IPS-20b (cell line): Measurements from ENCODE around the gene POU2F1.

ENCODE experiments used
- H3K27ac ChIP-seq: one replicate; pipeline ENCODE4 v1.5.1; 2013; ENCODE audit warnings: low read length
- H3K27me3 ChIP-seq: 2 replicates; pipeline ENCODE4 v1.6.1; 2013; ENCODE audit warnings: mild to moderate bottlenecking, low read length, inconsistent platforms; ENCODE audit not compliant: insufficient read depth
- H3K36me3 ChIP-seq: 2 replicates; pipeline ENCODE4 v1.6.1; 2013; ENCODE audit warnings: low read depth, mild to moderate bottlenecking, inconsistent platforms, low read length, moderate library complexity; ENCODE audit not compliant: insufficient read depth
- H3K4me1 ChIP-seq: 2 replicates; pipeline ENCODE4 v1.6.1; 2013; ENCODE audit warnings: mild to moderate bottlenecking, control low read depth, inconsistent platforms, low read length, moderate library complexity; ENCODE audit not compliant: insufficient read depth
- H3K4me3 ChIP-seq: 2 replicates; pipeline ENCODE4 v1.5.1; 2013; ENCODE audit warnings: mild to moderate bottlenecking, low read length, inconsistent platforms
- H3K9ac ChIP-seq: 2 replicates; pipeline ENCODE4 v1.6.1; 2013; ENCODE audit warnings: low read depth, mild to moderate bottlenecking, inconsistent platforms, low read length, moderate library complexity
- H3K9me3 ChIP-seq: 2 replicates; pipeline ENCODE4 v1.6.1; 2013; ENCODE audit warnings: mild to moderate bottlenecking, low read depth, low read length, inconsistent platforms; ENCODE audit not compliant: insufficient read depth

POU2F1 gene

DNA sequence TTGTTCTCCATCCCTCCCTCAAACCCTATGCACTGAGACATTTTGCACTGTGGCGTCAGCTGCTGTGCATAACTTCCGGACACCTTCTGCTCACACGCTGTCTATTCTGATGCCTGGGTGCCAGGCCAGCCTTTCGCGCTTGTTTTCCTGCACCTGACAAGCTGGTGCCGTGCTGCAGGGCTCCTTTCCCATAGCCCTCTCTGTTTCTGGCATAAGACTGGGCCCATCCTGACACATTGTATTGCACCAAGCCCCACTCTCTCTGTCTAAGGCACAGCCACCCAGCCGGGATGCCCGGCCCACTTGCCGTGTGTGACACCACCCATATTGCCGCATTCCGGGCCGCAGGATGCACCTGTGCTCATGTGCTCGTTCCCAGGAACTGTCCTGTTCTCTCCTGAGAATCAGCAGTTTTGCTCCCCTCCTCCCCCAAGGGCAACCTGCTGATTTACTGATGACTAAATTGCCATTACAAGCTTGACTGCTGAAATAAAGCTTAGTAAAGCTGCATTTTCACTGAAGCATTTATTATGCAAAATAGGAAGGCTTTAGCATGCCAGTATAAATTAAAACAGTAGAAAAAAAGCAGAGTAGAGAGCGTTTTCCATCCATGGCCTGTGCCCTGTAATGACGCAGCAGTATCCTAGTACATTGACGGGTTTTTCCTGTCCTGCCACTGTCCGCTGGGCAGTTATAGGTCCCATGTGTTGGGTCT is 209.6 kb downstream of the POU2F1 start:
- peak overlapping the region; percentile 3; the same call in 1 of the 2 replicates for H3K4me3 ChIP-seq
- H3K4me1 ChIP-seq: peaks cover 40% of the 10 kb centered on the region
- no peaks in the 10 kb centered on the region for H3K27me3 ChIP-seq
- peak overlapping the region; percentile 7; the same call in 1 of the 2 replicates for H3K9ac ChIP-seq
- no peaks in the 10 kb centered on the region for H3K9me3 ChIP-seq
- no peaks in the 10 kb centered on the region for H3K36me3 ChIP-seq
- no peak overlapping the region for H3K27ac ChIP-seq

- Histone ChIP-seq H3K4me1 (peaks cover 35% of the 10 kb centered on the region), H3K27me3 (no peaks in the 10 kb centered on the region), H3K4me3 (peak overlapping the region; percentile 3; the same call in 1 of the 2 replicates)
Measured at GRCh38 chr1:167430849-167431242, 210.2 kb downstream of the POU2F1 start.

DNA sequence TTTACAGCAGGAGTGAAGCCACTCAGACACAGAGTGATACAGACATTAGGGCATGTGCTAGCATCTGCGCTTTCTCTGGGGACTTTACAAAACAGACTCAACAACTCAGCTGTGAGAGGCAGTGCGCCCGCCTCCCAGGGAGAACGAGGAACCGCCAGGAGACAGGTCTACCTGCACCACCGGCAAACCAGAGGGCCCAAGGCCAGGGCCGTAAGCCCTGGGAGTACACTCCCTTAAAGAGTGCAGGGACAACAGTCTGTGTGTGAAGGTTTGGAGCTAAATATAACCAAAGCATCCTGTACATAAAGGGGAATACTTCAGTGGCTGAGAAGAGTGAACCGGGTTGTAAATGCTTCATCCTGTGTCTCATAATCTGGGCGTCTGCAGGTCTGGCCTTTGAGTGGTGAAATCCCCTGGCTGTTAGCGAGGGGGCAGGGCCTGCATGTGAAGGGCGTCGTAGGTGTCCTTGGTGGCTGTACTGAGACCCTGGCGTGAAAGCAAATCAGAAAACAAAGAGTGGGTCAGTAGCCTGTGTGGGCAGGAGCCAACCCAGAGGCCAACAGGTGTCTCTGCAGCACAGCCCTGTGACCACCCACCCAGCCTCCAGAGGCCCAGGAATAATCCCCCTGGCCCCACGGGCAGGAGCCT is 210.7 kb downstream of the POU2F1 start:
- Histone ChIP-seq H3K27me3 (no peaks in the 10 kb centered on the region), H3K9ac (peak overlapping the region; percentile 7; the same call in 1 of the 2 replicates), H3K36me3 (no peaks in the 10 kb centered on the region), H3K27ac (no peak overlapping the region), H3K4me3 (no peak overlapping the region), H3K4me1 (peaks cover 29% of the 10 kb centered on the region), H3K9me3 (no peaks in the 10 kb centered on the region)

More at GRCh38 chr1:167430849-167431242, 210.2 kb downstream of the POU2F1 start:
- H3K36me3 ChIP-seq: no peaks in the 10 kb centered on the region
- H3K9ac ChIP-seq: peak overlapping the region; percentile 7; the same call in 1 of the 2 replicates
- no peak overlapping the region for H3K27ac ChIP-seq
- H3K9me3 ChIP-seq: no peaks in the 10 kb centered on the region

- Histone ChIP-seq H3K4me1 (peaks cover 24% of the 10 kb centered on the region), H3K27me3 (no peaks in the 10 kb centered on the region), H3K27ac (no peak overlapping the region), H3K9me3 (no peaks in the 10 kb centered on the region), H3K4me3 (no peak overlapping the region), H3K36me3 (no peaks in the 10 kb centered on the region), H3K9ac (no peak overlapping the region)
Measured at GRCh38 chr1:167431909-167432650, 211.4 kb downstream of the POU2F1 start.

- H3K27me3 ChIP-seq: no peaks in the 10 kb centered on the region
- H3K4me1 ChIP-seq: peaks cover 24% of the 10 kb centered on the region
- no peak overlapping the region for H3K4me3 ChIP-seq
- no peak overlapping the region for H3K9ac ChIP-seq
- H3K36me3 ChIP-seq: no peaks in the 10 kb centered on the region
- H3K27ac ChIP-seq: no peak overlapping the region
- H3K9me3 ChIP-seq: no peaks in the 10 kb centered on the region
Measured at GRCh38 chr1:167432780-167433179, 212.1 kb downstream of the POU2F1 start.

DNA sequence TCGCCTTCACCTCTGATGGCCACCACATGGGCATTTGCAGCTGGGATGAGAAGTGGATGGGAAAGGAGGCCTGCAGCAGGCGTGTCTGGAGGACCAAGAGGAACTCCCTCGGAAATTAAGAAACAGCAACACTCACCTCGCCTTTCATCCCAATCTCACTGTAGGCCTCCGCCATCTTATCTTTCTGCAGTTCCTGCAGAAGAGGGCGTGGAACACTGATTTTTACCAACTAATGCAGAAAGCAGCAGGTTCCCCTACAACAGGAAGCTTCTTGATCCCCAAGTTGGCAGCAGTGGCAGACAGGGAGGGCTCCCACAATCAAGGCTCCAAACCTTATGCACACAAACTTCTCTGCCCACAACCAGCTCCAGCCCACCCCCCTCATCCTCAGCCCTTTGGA is 213.2 kb downstream of the POU2F1 start:
- Histone ChIP-seq H3K27me3 (peaks cover 11% of the 10 kb centered on the region), H3K36me3 (no peaks in the 10 kb centered on the region), H3K9me3 (no peaks in the 10 kb centered on the region), H3K4me3 (no peak overlapping the region), H3K27ac (no peak overlapping the region), H3K4me1 (peaks cover 23% of the 10 kb centered on the region), H3K9ac (no peak overlapping the region)

- Histone ChIP-seq H3K9ac (no peak overlapping the region), H3K4me3 (no peak overlapping the region), H3K27me3 (peaks cover 15% of the 10 kb centered on the region), H3K27ac (no peak overlapping the region), H3K36me3 (no peaks in the 10 kb centered on the region), H3K4me1 (peaks cover 25% of the 10 kb centered on the region), H3K9me3 (no peaks in the 10 kb centered on the region)
Measured at GRCh38 chr1:167434306-167434705, 213.6 kb downstream of the POU2F1 start.

GRCh38 chr1:167435484-167435883 is 214.8 kb downstream of the POU2F1 start:
- Histone ChIP-seq H3K9ac (no peak overlapping the region), H3K36me3 (no peaks in the 10 kb centered on the region), H3K4me3 (no peak overlapping the region), H3K27me3 (peaks cover 27% of the 10 kb centered on the region), H3K4me1 (peaks cover 15% of the 10 kb centered on the region; the same call in 1 of the 2 replicates), H3K27ac (no peak overlapping the region), H3K9me3 (no peaks in the 10 kb centered on the region)

GRCh38 chr1:167438171-167439138 is 217.8 kb downstream of the POU2F1 start:
- Histone ChIP-seq H3K9me3 (no peaks in the 10 kb centered on the region), H3K27ac (no peak overlapping the region), H3K4me1 (peaks cover 3% of the 10 kb centered on the region; the same call in 1 of the 2 replicates), H3K27me3 (peaks cover 35% of the 10 kb centered on the region), H3K36me3 (no peaks in the 10 kb centered on the region), H3K4me3 (peak overlapping the region; percentile 72), H3K9ac (0 out of 2 replicates have a peak overlapping the region, but pooled peaks have one; percentile 52)

GRCh38 chr1:167439301-167439988 is 218.8 kb downstream of the POU2F1 start:
- no peak overlapping the region for H3K27ac ChIP-seq
- peaks cover 3% of the 10 kb centered on the region; the same call in 1 of the 2 replicates for H3K4me1 ChIP-seq
- peak overlapping the region; percentile 52; the same call in 1 of the 2 replicates for H3K9ac ChIP-seq
- H3K4me3 ChIP-seq: peak overlapping the region; percentile 72
- H3K36me3 ChIP-seq: no peaks in the 10 kb centered on the region
- H3K27me3 ChIP-seq: peaks cover 35% of the 10 kb centered on the region
- H3K9me3 ChIP-seq: no peaks in the 10 kb centered on the region
